RWPE2 (cell line): ENCODE results near the gene ZNF154.

ENCODE experiments used
- ATAC-seq: fragments of 200-7000 bp; cut with Tn5 transposase; 3 replicates; pipeline ENCODE4 v1.9.1; 2021; ENCODE audit warnings: low read depth
- DNase-seq: peaks from one replicate; pipeline ENCODE4 v3.0.0-alpha.2; 2020; ENCODE audit warnings: low spot score
- H3K27ac ChIP-seq: fragments of 450-650 bp; 2 replicates; pipeline ENCODE4 v1.5.1; 2017; ENCODE audit warnings: mild to moderate bottlenecking; ENCODE audit not compliant: poor library complexity, severe bottlenecking
- H3K27me3 ChIP-seq: fragments of 250-450 bp; sonication (Bioruptor Pico); 2 replicates; pipeline ENCODE4 v1.5.1; 2021; ENCODE audit warnings: mild to moderate bottlenecking, moderate library complexity; ENCODE audit not compliant: insufficient read depth, poor library complexity, severe bottlenecking
- H3K36me3 ChIP-seq: fragments of 250-450 bp; sonication (Bioruptor Pico); 2 replicates; pipeline ENCODE4 v1.5.1; 2020; ENCODE audit warnings: low read depth, mild to moderate bottlenecking, moderate library complexity
- H3K4me1 ChIP-seq: fragments of 250-450 bp; sonication (Bioruptor Pico); 2 replicates; pipeline ENCODE4 v1.5.1; 2021; ENCODE audit warnings: mild to moderate bottlenecking, moderate library complexity; ENCODE audit not compliant: insufficient read depth, poor library complexity, severe bottlenecking
- H3K4me3 ChIP-seq: fragments of 250-450 bp; sonication (Bioruptor Pico); 2 replicates; pipeline ENCODE4 v1.5.1; 2021; ENCODE audit warnings: mild to moderate bottlenecking, moderate library complexity; ENCODE audit not compliant: severe bottlenecking
- H3K9me3 ChIP-seq: fragments of 250-450 bp; sonication (Bioruptor Pico); 2 replicates; pipeline ENCODE4 v1.5.1; 2021; ENCODE audit warnings: mild to moderate bottlenecking, moderate library complexity; ENCODE audit not compliant: severe bottlenecking
- CTCF ChIP-seq: fragments of 450-650 bp; IDR thresholded peaks from one replicate; pipeline ENCODE4 v1.5.1; 2017; ENCODE audit warnings: mild to moderate bottlenecking, moderate library complexity; ENCODE audit not compliant: poor library complexity, severe bottlenecking

The ZNF154 gene

GRCh38 chr19:57655443-57655842 lies 53.6 kb downstream of the ZNF154 start:
- no peak for TF ChIP-seq CTCF
- DNase-seq (no peak), ATAC-seq (no peak)
- H3K4me1 ChIP-seq = peaks cover 7% of the 10 kb centered on the region
- no peaks in the 10 kb centered on the region for H3K27me3 ChIP-seq
- no peak overlapping the region for H3K4me3 ChIP-seq
- no peaks in the 10 kb centered on the region for H3K36me3 ChIP-seq
- H3K9me3 ChIP-seq = peaks cover 5% of the 10 kb centered on the region
- H3K27ac ChIP-seq = no peak overlapping the region

- no peak for ATAC-seq
Measured at GRCh38 chr19:57653689-57654088, 55.3 kb downstream of the ZNF154 start.

GRCh38 chr19:57651654-57651996 lies 57.4 kb downstream of the ZNF154 start:
- H3K27ac ChIP-seq = peak overlapping the region; percentile 20
- peaks cover 8% of the 10 kb centered on the region for H3K9me3 ChIP-seq
- no peak for ATAC-seq
- H3K27me3 ChIP-seq = no peaks in the 10 kb centered on the region
- no peak overlapping the region for H3K4me3 ChIP-seq
- H3K4me1 ChIP-seq = peaks cover 7% of the 10 kb centered on the region
- no peaks in the 10 kb centered on the region for H3K36me3 ChIP-seq
- no peak for TF ChIP-seq CTCF
- no peak for DNase-seq

More at GRCh38 chr19:57653689-57654088, 55.3 kb downstream of the ZNF154 start:
- no peak overlapping the region for H3K27ac ChIP-seq
- no peaks in the 10 kb centered on the region for H3K36me3 ChIP-seq
- no peak for DNase-seq
- H3K4me1 ChIP-seq = peaks cover 7% of the 10 kb centered on the region
- no peak for TF ChIP-seq CTCF
- no peak overlapping the region for H3K4me3 ChIP-seq
- no peaks in the 10 kb centered on the region for H3K27me3 ChIP-seq
- H3K9me3 ChIP-seq = peaks cover 8% of the 10 kb centered on the region

- Histone ChIP-seq H3K27ac (no peak overlapping the region), H3K9me3 (peaks cover 8% of the 10 kb centered on the region), H3K27me3 (no peaks in the 10 kb centered on the region), H3K4me1 (peaks cover 7% of the 10 kb centered on the region), H3K4me3 (no peak overlapping the region), H3K36me3 (no peaks in the 10 kb centered on the region)
- ATAC-seq (no peak), DNase-seq (no peak)
- no peak for TF ChIP-seq CTCF
Measured at GRCh38 chr19:57648331-57649003, 60.5 kb downstream of the ZNF154 start.
